PFSK-1 (cell line): ENCODE measurements around the gene KIAA0825.

Experiments
- FOXP2 ChIP-seq: optimal IDR thresholded peaks from 2 replicates; pipeline ENCODE3; 2011; ENCODE audit warnings: borderline replicate concordance, control low read depth, inconsistent platforms; ENCODE audit not compliant: insufficient read depth; ENCODE audit errors: extremely low read length, extremely low read depth
- POLR2AphosphoS5 ChIP-seq: IDR thresholded peaks from 2 replicates; pipeline ENCODE4 v1.6.1; 2012; ENCODE audit warnings: low read depth, mild to moderate bottlenecking, control low read depth, low read length, moderate library complexity
- SIN3A ChIP-seq: IDR thresholded peaks from 2 replicates; pipeline ENCODE4 v1.6.1; 2012; ENCODE audit warnings: mild to moderate bottlenecking, low read length, moderate library complexity, borderline replicate concordance; ENCODE audit not compliant: insufficient read depth
- TAF1 ChIP-seq: IDR thresholded peaks from 2 replicates; pipeline ENCODE4 v1.6.1; 2012; ENCODE audit warnings: low read length, control low read depth, borderline replicate concordance; ENCODE audit not compliant: insufficient read depth
- TF ChIP-seq, protein P1 (sequence below), 2 experiments: IDR thresholded peaks; 2 replicates each; pipeline versions ENCODE4 v1.6.1 to v1.8.0; 2011 to 2012; ENCODE audit warnings: low read depth in 2 of 2, low read length in 2 of 2, control low read depth in 1 of 2, inconsistent platforms in 1 of 2, mild to moderate bottlenecking in 1 of 2, moderate library complexity in 1 of 2; ENCODE audit not compliant: insufficient read depth in 1 of 2

Gene KIAA0825

DNA sequence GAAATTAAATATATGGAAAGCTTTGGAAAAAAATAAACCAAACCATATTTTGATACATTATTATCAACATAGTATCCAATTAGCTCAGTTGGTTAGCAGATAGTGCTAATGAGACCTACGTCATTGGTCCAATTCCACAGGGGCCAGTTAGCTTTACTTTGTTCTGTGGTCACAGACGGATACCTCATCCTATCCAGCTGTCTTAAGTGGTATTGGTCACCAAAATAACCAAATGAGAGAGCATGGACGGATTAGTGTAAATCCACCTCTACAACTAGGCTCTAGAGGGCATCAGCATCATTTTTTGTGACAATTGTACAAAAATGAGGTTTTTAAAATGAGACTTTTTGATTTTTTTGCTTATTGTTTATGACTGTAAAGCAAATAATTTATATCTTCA is 364.2 kb downstream of the KIAA0825 start:
- TF ChIP-seq FOXP2 = no peak
- no peak for TF ChIP-seq POLR2AphosphoS5
- TF ChIP-seq SIN3A = no peak
- TF ChIP-seq, protein P1, sequence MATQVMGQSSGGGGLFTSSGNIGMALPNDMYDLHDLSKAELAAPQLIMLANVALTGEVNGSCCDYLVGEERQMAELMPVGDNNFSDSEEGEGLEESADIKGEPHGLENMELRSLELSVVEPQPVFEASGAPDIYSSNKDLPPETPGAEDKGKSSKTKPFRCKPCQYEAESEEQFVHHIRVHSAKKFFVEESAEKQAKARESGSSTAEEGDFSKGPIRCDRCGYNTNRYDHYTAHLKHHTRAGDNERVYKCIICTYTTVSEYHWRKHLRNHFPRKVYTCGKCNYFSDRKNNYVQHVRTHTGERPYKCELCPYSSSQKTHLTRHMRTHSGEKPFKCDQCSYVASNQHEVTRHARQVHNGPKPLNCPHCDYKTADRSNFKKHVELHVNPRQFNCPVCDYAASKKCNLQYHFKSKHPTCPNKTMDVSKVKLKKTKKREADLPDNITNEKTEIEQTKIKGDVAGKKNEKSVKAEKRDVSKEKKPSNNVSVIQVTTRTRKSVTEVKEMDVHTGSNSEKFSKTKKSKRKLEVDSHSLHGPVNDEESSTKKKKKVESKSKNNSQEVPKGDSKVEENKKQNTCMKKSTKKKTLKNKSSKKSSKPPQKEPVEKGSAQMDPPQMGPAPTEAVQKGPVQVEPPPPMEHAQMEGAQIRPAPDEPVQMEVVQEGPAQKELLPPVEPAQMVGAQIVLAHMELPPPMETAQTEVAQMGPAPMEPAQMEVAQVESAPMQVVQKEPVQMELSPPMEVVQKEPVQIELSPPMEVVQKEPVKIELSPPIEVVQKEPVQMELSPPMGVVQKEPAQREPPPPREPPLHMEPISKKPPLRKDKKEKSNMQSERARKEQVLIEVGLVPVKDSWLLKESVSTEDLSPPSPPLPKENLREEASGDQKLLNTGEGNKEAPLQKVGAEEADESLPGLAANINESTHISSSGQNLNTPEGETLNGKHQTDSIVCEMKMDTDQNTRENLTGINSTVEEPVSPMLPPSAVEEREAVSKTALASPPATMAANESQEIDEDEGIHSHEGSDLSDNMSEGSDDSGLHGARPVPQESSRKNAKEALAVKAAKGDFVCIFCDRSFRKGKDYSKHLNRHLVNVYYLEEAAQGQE (IDR thresholded peaks at IDR 0.05; ENCODE audit: insufficient read depth in 1 of 2, low read depth in 2 of 2, low read length in 2 of 2) = no peak

DNA sequence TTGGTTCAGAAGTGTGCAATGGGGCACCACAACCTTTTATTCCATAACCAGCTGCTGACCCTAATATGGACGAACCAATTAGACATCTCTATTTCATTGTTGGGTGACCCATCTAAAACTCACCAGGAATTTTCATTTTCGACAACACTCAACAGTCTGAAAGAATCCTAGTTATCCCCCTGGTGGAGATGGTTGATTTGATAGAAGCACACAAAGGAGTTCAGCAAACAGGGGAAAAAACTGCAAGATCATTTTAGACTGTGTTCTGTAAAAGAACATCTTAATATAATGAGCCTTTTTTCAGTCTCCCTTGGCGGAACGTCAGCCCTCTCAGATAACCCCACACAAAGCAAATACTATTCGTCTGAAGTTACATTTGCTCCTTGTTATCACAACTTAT is 367.4 kb downstream of the KIAA0825 start:
- TF ChIP-seq SIN3A = no peak

DNA sequence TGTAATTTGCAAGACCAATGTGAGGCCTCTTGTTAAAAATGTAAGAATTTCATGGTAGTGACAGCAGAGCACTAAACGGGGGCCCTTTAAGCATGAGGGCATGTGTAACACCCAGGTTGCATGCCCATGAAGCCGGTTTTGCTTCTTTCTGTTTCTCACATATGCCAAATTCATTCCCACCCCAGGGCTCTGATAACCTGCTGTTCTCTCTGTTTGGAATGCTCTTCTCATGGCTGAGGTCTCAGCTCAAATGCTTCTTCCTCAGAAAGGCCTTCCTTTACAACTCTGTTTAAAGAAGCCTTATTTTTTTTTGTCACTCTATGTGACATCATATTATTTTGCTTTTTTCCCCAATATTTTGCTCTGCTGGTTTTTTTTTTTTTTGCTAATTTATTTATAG is 369.0 kb downstream of the KIAA0825 start:
- no peak for TF ChIP-seq TAF1
- TF ChIP-seq, protein P1 (IDR thresholded peaks at IDR 0.05; ENCODE audit: insufficient read depth in 1 of 2, low read depth in 2 of 2, low read length in 2 of 2) = no peak
- TF ChIP-seq SIN3A = no peak
- no peak for TF ChIP-seq FOXP2
- no peak for TF ChIP-seq POLR2AphosphoS5

DNA sequence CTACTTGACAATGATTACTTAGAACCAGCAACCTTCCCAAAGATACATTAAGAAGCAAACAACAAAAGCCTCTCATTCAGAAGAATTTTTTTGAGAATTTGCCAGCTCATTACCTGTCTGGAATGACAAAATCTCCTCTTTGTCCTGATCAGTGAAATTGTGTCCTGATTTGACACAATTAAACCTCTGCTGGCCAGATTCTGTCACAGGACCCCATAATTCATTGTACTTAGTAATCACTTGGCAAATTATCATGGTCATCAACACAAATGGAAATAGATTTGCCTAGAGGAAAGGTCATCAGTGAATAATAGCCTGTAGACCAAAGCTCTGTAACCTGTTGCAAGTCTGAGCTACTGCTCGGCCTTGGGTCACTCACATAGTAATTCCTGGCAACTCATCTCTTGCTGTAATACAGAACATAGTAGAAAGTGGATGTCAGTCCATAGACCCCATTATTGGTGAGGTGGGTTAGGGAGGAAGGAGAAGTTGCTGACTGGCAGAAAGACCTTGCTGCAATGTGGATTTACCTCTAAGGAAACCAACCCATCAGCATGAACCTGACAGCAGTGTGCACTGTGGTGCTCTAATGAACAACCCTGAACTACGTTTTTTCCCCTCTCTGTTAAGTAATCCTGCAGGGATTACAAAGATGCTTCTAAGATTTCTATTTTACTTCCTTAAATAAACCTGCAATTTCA is 370.1 kb downstream of the KIAA0825 start:
- TF ChIP-seq TAF1 = no peak
- TF ChIP-seq SIN3A = no peak
- TF ChIP-seq POLR2AphosphoS5 = no peak
- no peak for TF ChIP-seq FOXP2
- TF ChIP-seq, protein P1 (IDR thresholded peaks at IDR 0.05; ENCODE audit: insufficient read depth in 1 of 2, low read depth in 2 of 2, low read length in 2 of 2) = no peak

DNA sequence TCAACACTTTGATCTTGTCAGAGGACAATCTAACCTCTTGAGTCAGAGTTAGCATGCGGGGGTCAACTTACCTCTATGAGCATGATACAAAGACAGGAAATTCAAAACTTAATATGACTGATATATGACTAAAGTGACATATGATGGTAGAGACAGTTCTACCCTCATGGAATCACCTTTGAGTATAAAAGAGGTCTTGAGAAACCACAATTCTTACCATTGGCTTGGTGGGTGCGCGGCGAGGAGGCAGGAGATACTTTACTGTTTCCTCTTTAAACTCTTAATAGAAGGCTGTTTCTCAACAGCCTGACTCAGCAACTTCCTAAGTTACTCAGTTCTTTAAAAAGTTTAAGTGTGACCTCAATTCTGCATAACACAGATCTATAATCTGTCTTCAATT is 372.8 kb downstream of the KIAA0825 start:
- TF ChIP-seq, protein P1 (IDR thresholded peaks at IDR 0.05; ENCODE audit: insufficient read depth in 1 of 2, low read depth in 2 of 2, low read length in 2 of 2) = no peak
- no peak for TF ChIP-seq SIN3A
- TF ChIP-seq TAF1 = no peak
- TF ChIP-seq FOXP2 = no peak
- TF ChIP-seq POLR2AphosphoS5 = no peak
